ELF-1 (cell line): ENCODE results near the gene SBK2.
"Not testable (repeated sequence)": the region's sequence is repeated elsewhere in the genome, so short reads cannot be mapped to it uniquely, and the experiment has no call there.

Experiments
- DNase-seq: peaks from one replicate; pipeline ENCODE4 v3.0.0-alpha.2; 2016; ENCODE audit warnings: low read depth, low spot score

SBK2 gene

DNA sequence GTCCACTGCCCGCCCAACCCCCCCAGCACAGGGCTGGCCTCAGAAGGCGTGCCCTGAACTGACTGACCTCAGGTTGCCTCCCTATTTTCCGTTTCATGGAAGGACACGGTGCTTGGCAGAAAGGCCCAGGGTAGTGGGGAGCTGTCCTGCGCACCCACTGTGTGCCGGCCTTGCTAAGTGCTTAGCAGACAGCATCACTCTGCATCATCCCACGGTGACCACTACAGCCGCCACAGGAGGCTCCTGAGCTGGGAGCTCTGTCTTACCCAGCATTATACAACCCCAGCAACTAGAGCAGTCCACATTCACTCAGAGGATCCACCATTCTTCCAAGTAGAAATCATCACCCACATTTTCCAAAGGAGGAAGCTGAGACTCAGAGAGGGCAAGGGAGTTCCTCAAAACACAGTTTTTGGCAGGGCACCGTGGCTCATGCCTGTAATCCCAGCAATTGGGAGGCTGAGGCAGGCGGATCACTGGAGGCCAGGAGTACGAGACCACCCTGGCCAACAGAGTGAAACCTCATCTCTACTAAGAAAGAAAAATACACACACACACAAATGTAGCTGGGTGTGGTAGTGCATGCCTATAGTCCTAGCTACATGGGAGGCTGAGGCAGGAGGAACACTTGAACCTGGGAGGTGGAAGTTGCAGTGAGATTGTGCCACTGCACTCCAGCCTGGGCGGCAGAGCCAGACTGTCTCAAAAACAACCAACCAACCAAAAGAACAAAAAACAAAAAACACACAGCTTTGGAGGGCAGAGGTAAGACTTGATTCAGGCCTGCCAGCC is 1.6 kb downstream of the SBK2 start:
- DNase-seq = no peak

DNA sequence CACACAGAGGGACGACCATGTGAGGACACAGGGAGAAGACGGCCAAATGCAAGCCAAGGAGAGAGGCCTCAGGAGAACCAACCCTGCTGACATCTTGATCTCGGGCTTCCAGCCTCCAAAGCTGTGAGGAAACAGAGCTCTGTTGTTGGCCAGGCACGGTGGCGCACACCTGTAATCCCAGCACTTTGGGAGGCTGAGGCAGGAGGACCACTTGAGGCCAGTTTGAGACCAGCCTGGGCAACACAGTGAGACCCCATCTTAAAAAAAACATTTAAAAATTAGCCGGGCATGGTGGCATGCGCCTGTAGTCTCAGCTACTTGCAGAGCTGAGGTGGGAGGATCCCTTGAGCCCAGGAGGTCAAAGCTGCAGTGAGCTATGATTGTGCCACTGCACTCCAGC is 2.7 kb downstream of the SBK2 start:
- not testable (repeated sequence) for DNase-seq

DNA sequence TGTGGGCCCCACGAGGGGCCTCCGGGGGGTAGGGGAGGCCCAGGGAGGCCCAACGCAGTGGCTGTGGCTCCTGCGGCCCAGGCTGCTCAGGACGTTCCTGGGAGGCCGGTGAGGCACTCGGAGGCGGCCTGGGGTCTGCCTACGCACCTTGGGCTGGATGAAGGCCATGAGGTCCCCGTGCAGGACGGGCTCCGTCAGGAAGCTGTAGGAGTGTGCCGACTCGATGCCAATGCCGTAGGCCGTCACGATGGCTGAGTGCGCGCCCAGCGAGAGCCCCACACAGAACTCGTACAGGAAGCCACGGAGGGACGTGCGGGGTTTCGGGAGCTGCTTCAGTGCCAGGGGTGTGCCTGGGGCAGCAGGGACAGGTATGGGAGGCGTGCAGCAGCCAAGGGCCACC is 5.9 kb downstream of the SBK2 start:
- no peak for DNase-seq

DNA sequence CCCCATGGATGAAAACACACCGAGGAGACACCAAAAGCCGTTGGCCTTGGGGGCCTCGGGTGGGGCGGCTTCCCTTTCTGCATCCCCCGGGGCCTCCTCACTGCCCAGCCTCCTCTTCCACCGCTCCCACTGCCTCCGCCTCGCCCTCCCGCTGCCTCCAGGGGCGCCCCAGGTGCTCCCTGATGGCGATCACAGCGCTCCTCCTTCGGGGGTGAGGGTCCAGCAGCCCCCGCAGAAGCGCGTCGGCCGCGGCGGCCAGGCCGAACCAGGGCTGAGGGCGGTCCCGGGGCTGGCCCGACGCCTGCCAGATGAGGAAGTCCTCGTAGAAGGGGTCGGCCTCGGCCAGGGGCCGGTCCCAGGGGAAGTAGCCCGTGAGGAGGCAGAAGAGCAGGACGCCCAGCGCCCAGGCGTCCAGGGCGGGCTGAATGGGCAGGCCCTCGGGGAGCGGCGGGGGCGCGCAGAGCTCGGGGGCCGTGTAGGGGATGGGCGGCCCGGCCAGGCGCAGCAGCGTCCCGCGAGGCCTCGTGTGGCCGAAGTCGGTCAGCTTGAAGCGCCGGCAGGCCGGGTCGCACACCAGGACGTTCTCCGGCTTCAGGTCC is 7.2 kb downstream of the SBK2 start:
- DNase-seq = no peak

DNA sequence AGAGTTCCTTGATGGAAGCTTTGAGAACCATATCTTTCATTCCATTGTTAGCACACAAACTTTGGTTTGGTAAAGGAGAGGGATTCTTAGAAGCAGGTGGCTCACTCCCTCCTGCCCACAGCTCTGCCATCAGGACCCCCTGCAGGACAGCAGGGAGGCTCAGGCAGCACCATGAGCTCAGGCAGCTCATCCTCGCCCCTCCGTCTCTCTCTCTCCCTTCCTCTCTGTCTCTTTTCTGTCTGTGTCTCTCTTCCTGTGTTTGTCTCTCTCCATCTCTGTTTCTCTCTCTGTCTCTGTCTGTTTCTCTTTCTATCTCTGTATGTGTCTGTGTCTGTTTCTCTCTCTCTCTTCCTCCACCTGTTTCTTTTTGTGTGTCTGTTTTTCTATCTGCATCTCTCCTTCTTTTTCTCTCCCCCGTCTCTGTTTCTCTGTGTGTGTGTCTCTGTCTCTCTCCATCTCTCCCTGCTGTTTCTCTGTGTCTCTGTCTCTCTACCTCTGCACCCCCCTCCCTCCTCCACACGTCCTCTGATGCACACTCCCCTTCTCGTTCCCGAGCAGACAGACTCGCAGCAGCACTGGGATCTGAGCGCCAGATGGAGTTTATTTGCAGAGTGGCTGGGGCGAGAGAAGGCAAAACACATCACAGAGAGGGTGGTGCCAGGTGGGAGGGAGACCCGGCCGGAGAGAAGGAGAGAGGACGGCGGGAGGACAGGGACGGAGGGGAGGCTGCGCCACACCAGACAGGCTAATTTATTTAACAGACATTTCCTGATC is 8.7 kb downstream of the SBK2 start:
- DNase-seq = no peak

DNA sequence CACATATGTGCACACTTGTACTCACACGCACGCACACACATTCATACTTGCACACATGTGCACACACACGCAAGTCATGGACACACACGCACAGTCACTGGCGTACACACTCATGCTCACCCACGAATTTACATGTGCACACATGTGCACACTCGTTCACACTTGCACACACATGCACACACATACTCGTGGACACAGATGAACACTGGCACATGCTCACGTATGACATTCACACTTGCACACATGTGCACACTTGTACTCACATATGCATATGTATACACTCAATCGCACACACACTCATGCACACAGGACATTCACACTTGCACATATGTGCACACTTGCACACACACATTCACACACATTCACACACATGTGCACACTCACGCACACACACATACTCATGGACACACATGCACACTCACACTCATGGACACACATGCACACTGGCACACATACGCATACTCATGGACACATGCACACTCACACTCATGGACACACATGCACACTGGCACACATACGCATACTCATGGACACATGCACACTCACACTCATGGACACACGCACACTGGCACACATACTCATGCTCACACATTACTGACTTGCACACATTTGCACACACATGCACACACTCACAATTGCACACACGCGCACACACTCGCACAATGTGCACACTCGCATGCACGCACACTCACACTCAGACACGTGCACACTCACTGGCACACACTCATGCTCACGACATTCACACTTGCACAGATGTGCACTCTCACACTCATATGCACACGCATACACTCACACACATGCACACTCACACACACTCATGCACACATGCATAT is 9.5 kb downstream of the SBK2 start:
- no peak for DNase-seq

DNA sequence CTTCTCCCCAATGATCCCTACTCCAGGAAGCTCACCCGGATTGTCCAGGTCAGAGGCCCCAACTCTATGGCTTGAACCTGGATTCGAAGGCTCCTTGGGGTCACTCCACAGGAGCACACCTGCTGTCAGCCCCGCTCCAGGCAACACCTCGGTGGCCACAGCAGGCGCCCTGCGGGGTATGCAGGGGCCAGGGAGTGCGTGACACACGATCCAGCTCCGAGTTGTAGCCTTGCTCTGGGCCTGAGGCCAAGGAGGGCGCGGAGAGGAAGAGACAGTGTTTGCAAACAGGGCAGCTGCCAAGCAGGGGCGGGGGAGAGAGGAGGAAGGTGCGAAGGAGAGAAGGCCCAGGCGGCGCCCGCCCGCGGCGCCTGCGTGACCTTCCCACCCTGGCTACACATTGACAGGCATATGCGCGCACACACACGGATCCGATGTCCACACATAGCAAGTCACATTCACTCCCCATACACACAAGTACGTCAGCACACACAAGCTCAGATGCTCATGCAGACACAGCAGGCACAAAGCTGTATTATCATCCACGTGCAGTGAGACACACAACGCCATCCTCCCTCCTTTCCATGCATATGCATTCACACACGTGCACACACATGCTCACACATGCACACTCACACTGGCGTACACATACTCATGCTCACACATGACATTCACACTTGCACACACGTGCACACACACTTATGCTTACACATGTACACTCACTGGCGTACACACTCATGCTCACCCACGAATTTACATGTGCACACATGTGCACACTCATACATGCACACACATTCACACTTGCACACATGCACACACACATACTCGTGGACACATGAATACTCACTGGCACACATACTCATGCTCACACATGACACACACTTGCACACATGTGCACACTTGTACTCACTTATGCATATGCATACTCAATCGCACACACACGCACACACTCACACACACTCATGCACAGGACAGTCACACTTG is 10.4 kb downstream of the SBK2 start:
- DNase-seq = peak; percentile 87

DNA sequence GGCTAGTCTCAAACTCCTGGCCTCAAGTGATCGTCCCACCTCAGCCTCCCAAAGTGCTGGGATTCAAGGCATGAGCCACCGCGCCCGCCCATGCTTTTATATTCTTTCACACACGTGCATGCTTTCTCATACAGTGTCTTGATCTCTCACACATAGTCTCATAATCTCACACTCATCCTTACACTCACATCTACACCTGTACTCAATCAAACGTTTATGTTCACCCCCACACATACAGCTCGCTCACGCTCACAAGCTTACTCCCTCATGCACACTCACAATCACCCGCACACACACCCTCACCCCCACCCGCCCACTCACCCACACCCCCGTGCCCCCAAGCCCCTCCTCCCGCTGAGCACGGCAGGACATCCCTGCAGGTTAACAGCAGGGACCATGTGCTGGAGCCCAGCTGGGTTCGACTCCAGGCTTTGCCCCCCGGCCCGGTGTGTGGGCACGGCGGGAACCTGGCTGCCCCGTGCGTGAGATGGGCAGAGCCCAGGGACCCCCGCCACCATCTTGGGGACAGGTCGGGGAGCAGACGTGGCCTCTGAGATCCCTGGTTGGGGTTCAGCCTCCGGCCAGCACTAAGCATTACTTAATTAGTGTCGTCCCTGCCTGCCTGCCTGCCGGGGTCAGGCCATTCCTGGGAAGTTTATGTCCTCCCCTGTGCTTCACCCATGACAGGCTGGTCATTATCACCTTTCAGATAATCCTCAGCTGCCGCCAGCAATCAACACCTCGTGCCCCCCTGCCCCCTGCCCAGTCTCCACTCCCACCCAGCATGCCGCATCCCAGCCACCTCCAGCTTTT is 11.4 kb downstream of the SBK2 start:
- peak; percentile 62 for DNase-seq

DNA sequence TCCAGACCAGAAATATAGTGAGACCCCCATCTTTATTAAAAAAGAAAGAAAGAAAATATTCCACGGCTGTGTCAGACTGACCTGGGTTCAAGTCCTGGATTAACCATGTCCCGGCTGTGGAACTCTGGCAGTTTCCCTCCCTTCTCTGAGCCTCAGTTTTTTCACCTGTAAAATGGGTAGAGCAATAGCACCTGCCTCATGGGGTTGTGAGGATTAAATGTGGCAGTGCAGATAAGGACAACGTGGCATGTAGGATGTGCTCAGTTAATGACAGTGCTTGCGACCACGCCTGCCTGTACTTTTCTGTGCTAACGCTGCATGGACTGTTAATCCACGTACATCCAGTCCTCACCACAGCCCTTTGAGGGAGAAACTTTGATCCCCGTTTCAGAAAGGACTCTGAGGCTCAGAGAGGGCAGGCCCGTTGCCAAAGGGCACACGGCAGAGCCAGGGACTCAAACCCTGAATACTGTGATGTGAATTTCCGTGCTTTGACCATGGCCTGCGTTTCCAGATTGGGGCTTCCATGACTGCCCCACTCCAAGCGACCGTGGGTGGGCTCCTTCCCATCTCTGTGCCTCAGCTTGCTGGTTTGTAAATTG is 16.1 kb downstream of the SBK2 start:
- DNase-seq = no peak

DNA sequence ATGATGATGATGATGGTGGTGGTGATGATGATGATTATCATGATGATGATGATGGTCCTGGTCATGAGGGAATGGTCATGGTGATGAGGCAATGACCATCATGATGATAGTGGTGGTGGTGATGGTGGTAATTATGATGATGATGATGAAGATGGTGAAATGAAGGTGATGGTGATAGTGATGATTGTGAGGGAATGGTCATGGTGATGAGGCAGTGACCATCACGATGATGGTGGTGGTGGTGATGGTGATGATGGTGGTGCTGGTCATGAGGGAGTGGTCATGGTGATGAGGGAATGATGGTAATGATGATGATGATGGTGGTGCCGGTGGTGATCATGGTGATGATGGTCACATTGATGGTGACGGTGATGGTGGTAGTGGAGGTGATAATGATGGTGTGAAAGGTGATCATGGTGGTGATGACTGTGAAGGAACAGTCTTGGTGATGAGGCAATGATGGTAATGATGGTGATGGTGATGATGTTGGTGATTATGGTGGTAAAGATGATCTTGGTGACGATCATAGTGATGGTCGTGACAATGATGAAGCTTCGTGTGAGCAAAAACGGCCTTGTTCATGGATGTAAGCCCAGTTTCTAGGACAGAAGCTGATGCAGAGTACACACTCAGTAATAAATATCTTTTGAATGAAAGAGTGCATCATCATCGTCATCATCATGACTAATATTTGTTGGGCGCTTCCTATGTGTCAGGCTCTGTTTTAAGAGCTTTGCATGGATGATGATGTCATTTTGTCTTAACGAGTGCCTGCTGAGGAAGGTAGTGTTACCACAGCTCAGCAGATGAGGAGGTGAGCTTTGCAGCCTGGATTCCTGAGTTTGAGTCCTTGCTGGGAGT is 17.3 kb downstream of the SBK2 start:
- no peak for DNase-seq

DNA sequence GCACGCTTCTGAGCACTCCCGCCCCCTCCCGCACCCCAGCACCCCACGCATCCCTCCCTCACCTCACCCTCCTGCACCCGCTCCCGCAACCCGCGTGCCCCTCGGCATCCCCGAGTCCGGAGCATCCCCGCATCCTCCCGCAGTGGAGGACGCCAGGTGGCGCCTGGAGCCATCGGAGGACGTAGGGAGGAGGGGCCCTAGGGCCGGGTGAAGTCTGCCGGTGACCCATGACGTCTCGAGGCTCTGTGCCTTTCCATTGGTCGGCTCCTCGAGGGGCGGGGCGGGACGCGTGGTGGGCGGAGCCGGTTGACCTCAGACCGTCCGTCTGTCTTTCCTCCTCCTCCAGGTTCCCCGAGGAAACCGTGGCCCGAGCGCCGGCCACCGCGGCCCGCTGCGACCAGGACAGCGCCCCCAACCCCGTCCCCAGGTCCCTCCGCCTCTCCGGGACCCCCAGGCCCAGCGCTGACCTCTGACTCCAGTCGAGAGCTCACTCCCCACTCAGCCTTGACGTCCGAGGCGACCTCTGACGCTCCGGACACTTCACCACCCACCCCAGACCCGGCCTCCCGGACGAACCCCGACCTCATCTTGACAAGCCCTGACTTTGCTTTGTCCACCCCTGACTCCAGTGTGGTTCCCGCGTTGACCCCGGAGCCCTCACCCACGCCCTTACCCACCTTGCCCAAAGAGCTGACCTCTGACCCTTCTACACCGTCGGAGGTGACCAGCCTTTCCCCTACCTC is 19.9 kb downstream of the SBK2 start:
- peak; percentile 97 for DNase-seq

DNA sequence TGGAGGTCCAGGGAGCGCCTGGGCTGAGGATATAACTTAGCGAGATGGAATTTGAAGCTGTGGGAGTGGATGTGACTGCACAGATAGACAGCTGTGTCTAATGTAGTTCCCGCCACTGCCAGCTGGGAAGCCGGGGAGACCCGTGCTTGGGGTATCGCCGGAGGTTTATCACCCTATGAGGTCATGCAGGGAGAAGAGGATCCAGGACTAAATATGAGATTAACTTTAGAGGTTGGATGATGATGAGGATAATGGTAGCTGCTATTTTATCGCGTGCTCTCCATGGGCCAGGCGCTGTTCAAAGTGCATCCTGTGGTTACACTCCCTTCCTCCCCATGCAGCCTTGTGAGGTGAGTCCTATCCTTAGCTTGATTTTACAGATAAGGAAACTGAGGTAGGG is 28.8 kb downstream of the SBK2 start:
- DNase-seq = no peak

DNA sequence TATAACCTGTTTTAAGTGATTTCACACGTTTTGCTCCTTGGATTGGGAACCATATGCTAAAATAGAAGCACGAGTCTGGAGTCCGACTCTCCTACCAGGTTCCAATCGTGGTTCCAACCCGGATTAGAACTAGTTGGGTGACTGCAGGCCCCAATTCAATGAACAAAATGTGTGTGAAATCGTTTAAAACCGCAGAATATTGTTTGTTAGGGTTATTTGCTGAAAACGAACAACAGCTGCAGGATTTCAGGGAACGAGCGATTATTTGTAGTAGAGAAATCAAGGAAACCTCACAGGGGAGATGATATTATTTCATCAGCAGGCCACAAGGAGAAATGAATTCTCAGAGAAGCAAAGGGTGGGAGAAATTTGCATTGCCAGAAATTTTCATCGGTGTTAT is 32.0 kb downstream of the SBK2 start:
- DNase-seq = no peak

DNA sequence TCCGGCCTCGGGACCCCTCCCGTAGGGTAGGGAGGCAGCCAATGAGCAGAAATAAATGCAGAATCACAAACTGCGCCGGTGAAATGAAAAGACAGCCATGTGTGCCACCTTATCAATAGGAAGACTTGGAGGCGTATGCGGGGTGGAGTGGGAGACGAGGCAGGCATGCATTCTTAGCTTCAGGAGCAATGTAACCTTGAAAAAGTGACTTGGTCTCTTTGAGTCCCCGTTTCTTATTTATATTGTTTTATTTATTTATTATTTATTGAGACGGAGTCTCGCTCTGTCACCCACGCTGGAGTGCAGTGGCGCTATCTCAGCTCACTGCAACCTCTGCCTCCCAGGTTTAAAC is 32.7 kb downstream of the SBK2 start:
- no peak for DNase-seq

DNA sequence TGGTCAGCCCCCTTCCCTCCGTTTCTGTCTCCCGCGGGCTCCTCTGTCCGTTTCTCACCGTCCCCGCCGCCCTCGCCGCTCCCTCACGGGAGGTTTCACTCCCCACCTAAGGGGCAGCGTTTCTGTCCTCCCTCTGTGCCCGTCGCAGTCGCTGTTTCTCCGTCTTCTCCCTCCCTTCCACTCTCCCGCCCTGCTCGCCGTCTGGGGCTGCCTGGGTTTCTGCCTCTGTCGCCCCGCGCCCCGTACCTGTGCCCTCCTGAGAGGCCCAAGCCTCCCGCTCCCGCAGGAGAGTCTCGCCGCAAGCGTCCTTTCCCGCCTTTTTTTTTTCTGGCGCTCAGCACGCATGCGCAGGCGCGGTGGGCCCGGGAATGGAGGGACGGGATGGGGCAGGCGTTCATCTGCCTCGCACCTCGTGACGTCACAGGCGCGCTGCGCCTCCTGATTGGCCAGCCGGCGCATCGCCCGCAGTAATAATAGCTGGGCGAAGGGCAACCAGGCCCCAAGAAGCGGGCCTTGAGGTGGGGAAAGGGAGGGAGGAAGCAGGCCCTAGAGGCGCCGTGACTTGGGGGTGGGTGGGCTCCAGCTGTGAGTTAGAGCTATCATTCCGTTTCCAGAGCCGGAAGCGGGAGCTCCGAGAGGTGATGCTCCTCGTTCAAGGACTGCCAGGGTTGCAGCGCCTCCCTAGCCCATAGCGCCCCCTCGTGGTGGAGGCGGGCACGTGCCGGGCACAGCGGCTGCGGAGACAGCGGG is 33.3 kb downstream of the SBK2 start:
- DNase-seq = peak; percentile 94

DNA sequence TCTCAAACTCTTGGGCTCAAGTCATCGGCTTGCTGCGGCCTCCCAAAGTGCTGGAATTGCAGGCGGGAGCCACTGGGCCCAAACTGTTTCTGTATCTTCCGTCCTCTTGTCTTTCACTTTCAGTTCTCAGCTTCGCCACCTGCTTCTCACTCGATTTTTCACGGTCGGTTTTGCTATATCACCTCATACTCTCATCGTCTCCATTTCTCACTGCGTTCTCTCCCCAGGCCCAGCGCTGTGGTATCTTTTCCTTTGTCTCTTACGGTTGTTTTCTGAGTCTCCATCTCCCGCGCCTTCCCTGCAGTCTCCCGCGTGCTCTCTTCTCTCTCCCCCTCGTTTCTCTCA is 33.8 kb downstream of the SBK2 start:
- no peak for DNase-seq
